Subcutaneous abdominal adipose tissue (tissue), 5 donors: ENCODE data around the gene FOXRED1.

Experiments
- H3K27ac ChIP-seq: one replicate; pipeline ENCODE4 v1.7.0; 2013; ENCODE audit warnings: low read depth, mild to moderate bottlenecking, inconsistent platforms, low read length, moderate library complexity
- H3K27me3 ChIP-seq, 5 donors: one replicate each; pipeline ENCODE4 v1.7.0; 2013; ENCODE audit warnings: low read length in 5 of 5, inconsistent platforms in 1 of 5; ENCODE audit not compliant: control insufficient read depth in 5 of 5, insufficient read depth in 4 of 5
- H3K36me3 ChIP-seq, 5 donors: one replicate each; pipeline ENCODE4 v1.7.0; 2013; ENCODE audit warnings: low read length in 5 of 5; ENCODE audit not compliant: control insufficient read depth in 5 of 5, insufficient read depth in 5 of 5
- H3K4me1 ChIP-seq, 5 donors: one replicate each; pipeline ENCODE4 v1.7.0; 2013; ENCODE audit warnings: low read length in 5 of 5, mild to moderate bottlenecking in 3 of 5, moderate library complexity in 1 of 5; ENCODE audit not compliant: control insufficient read depth in 5 of 5, insufficient read depth in 5 of 5
- H3K4me3 ChIP-seq, 5 donors: one replicate each; pipeline ENCODE4 v1.7.0; 2013; ENCODE audit warnings: low read length in 5 of 5, low read depth in 1 of 5
- H3K9ac ChIP-seq, 5 donors: one replicate each; pipeline ENCODE4 v1.7.0; 2013; ENCODE audit warnings: low read length in 5 of 5, mild to moderate bottlenecking in 4 of 5, moderate library complexity in 3 of 5
- H3K9me3 ChIP-seq, 5 donors: one replicate each; pipeline ENCODE4 v1.7.0; 2013; ENCODE audit warnings: low read length in 5 of 5; ENCODE audit not compliant: control insufficient read depth in 5 of 5
- donor health status: healthy.
- donor health status: healthy.
- donor health status: healthy.
- donor health status: healthy.
- donor health status: healthy.

FOXRED1 gene

GRCh38 chr11:126284829-126285228 is 15.9 kb downstream of the FOXRED1 start:
- Histone ChIP-seq H3K27me3 (no peaks in the 10 kb centered on the region), H3K9ac (no peak overlapping the region), H3K4me3 (no peak overlapping the region), H3K9me3 (no peaks in the 10 kb centered on the region), H3K36me3 (peaks cover 2 to 15% (median 5%) of the 10 kb centered on the region in 5 donors), H3K27ac (no peak overlapping the region), H3K4me1 (peaks cover 7 to 42% (median 28%) of the 10 kb centered on the region in 5 donors)

DNA sequence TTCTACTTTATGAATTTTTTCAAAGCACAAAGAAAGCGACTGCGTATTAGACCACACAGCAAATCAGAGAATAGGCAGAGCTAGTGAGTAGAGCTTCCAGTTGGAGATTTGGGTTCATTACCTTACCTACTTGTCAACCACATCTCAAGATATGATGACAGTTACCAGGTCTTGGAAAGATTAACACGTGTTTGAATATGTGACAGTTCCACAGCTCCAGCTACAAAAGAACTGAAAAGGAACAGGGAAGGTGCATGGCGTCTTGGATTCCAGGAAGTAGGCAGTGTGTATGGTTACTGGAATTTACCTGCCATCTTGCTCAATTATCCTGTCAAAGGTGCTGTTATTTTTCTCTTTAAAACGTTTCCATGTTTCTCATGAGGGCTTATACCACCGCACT is 19.3 kb downstream of the FOXRED1 start:
- no peak overlapping the region for H3K9ac ChIP-seq
- peaks cover 3 to 15% (median 12%) of the 10 kb centered on the region in 5 donors for H3K4me1 ChIP-seq
- H3K27ac ChIP-seq: no peak overlapping the region
- no peaks in the 10 kb centered on the region for H3K9me3 ChIP-seq
- peaks cover 5 to 47% (median 34%) of the 10 kb centered on the region in 5 donors for H3K36me3 ChIP-seq
- H3K27me3 ChIP-seq: no peaks in the 10 kb centered on the region
- no peak overlapping the region for H3K4me3 ChIP-seq

DNA sequence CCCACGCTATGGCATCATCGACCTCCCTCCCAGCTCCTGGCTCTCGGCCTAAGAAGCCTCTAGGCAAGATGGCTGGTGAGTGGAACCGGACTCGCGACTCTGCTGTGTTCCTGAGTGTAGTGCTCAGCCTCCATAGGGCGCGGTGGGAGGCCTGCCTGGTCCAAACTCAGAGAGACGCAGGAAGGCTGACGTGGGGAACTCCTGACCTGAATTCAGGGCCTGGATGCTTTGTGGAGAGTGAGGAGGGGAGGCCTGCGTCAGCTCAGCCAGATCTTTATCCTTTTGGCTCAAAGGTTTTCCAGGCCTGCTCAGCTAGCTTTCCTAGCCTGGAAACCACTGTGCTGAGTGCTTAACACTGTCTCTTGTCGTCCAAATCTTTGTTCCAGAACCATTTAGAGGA is 21.9 kb downstream of the FOXRED1 start:
- H3K9ac ChIP-seq: no peak overlapping the region
- peaks cover 8 to 58% (median 47%) of the 10 kb centered on the region in 5 donors for H3K36me3 ChIP-seq
- H3K9me3 ChIP-seq: no peaks in the 10 kb centered on the region
- no peaks in the 10 kb centered on the region for H3K27me3 ChIP-seq
- no peaks in the 10 kb centered on the region for H3K4me1 ChIP-seq
- H3K4me3 ChIP-seq: no peak overlapping the region
- H3K27ac ChIP-seq: no peak overlapping the region

DNA sequence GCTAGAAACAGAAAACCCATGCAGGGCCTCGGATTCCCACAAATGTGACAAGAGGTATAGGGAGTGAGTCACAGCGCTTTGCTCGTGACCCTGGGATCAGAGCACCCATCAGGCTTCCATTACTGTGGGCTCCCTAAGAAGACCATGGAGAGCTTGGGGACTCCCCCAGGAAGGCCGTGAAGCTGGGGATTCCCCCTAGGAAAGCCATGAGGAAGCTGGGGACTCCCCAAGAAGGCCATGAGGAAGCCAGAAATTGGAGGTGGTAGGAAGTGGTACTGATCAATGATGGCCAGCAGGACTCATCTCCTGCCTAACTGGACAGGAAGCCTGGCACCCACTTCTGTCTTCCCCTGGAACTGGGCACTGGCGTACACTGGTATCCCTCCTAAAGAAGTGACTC is 24.8 kb downstream of the FOXRED1 start:
- Histone ChIP-seq H3K27me3 (no peaks in the 10 kb centered on the region), H3K4me1 (no peaks in the 10 kb centered on the region), H3K36me3 (peaks cover 9 to 52% (median 49%) of the 10 kb centered on the region in 5 donors), H3K27ac (no peak overlapping the region), H3K4me3 (no peak overlapping the region), H3K9me3 (no peaks in the 10 kb centered on the region), H3K9ac (no peak overlapping the region)

GRCh38 chr11:126297004-126297403 is 28.1 kb downstream of the FOXRED1 start:
- Histone ChIP-seq H3K9me3 (no peaks in the 10 kb centered on the region), H3K27ac (no peak overlapping the region), H3K27me3 (no peaks in the 10 kb centered on the region), H3K4me3 (no peak overlapping the region), H3K9ac (no peak overlapping the region), H3K36me3 (peaks cover 9 to 30% (median 24%) of the 10 kb centered on the region in 5 donors), H3K4me1 (no peaks in the 10 kb centered on the region)

- Histone ChIP-seq H3K9me3 (no peaks in the 10 kb centered on the region), H3K27me3 (no peaks in the 10 kb centered on the region), H3K9ac (peak within 1 kb of the TSS; percentile 73 to 91 (median 86)), H3K4me1 (peaks cover 6 to 17% (median 14%) of the 10 kb centered on the region in 5 donors), H3K36me3 (peaks cover 0 to 13% (median 5%) of the 10 kb centered on the region in 5 donors), H3K4me3 (peak within 1 kb of the TSS; percentile 78 to 96 (median 95)), H3K27ac (peak within 1 kb of the TSS; percentile 77)
Observed at GRCh38 chr11:126303623-126304456, 34.9 kb downstream of the FOXRED1 start, which contains the start of gene DCPS. DCPS (plus strand) TSS chr11:126304060; CDS start chr11:126304081, 21 bp downstream.

DNA sequence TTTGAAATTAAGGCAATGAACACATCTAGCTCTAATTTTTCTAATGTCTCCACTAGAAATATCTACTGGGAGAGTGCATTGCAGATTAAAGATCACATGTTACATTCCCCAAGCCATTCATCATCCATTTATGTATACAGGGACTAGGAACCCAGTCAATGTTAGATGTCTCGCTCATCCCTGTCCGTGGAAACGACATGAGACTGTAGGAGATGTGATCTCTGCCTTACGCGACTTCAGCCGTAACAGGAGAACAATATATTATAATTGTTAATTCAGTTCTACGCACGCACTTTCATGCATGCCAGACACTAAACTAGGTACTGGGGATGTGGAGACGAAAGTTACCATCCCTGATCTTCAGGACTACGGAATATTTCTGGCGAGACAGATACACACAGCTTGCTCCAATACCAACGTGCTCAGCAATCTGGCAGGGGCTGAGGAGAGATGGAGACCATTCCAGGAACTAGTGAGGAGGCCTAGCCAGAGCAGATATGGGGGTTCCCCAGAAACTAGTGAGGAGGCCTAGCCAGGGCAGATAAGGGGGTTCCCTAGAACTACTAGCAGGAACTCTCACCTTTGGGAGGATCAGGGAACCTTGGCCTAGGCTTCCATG is 35.6 kb downstream of the FOXRED1 start:
- peak overlapping the region; percentile 73 to 91 (median 86) for H3K9ac ChIP-seq
- H3K27me3 ChIP-seq: no peaks in the 10 kb centered on the region
- H3K4me3 ChIP-seq: peak overlapping the region; percentile 78 to 96 (median 95)
- H3K4me1 ChIP-seq: peaks cover 6 to 17% (median 14%) of the 10 kb centered on the region in 5 donors
- peaks cover 0 to 16% (median 5%) of the 10 kb centered on the region in 5 donors for H3K36me3 ChIP-seq
- peak overlapping the region; percentile 77 for H3K27ac ChIP-seq
- H3K9me3 ChIP-seq: no peaks in the 10 kb centered on the region

- Histone ChIP-seq H3K36me3 (peaks cover 0 to 13% (median 5%) of the 10 kb centered on the region in 5 donors), H3K4me3 (no peak overlapping the region), H3K27ac (no peak overlapping the region), H3K9ac (no peak overlapping the region), H3K27me3 (no peaks in the 10 kb centered on the region), H3K4me1 (peaks cover 6 to 19% (median 16%) of the 10 kb centered on the region in 5 donors), H3K9me3 (no peaks in the 10 kb centered on the region)
Observed at GRCh38 chr11:126305699-126306098, 36.7 kb downstream of the FOXRED1 start.

DNA sequence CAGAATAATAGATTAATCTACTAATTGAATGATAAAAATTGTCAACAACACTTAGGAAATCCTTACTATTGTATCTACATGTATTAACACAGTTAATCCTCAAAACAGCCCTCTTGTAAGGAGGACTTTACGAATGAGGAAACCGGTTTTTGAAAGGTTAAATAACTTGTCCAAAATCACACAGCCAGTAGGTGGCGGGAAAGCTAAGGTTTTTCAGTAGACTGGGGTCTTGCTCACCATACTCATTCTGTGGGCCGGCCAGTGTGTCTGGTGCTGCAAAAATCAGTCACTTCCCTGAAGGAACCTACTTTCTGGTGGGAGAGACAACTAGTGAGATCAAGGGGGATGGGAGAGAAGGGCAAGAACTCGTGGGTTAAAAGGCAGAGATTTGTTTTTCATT is 38.8 kb downstream of the FOXRED1 start:
- Histone ChIP-seq H3K9ac (no peak overlapping the region), H3K36me3 (peaks cover 0 to 17% (median 5%) of the 10 kb centered on the region in 5 donors), H3K27me3 (no peaks in the 10 kb centered on the region), H3K4me3 (no peak overlapping the region), H3K9me3 (no peaks in the 10 kb centered on the region), H3K4me1 (peaks cover 6 to 35% (median 24%) of the 10 kb centered on the region in 5 donors), H3K27ac (no peak overlapping the region)

DNA sequence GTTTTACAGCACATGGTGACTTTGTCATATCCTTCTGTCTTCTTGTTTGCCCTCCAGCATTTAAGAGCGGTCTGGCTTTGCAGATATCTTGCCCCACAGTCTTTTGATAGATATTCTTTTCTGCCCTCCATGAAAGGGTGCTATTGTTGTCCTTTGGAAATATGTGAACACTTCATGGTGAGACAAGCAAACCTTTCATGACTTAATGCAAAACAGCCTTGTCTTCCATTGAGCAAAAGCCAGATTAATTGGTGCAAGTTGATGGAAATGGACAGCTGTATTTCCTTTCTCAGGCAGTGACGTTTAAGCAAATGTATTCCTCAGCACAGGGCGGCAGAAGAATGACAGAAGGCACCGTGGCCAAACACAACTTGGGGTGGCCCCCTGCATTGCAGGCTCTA is 39.3 kb downstream of the FOXRED1 start:
- no peak overlapping the region for H3K27ac ChIP-seq
- H3K36me3 ChIP-seq: peaks cover 0 to 17% (median 6%) of the 10 kb centered on the region in 5 donors
- no peak overlapping the region for H3K4me3 ChIP-seq
- H3K9me3 ChIP-seq: no peaks in the 10 kb centered on the region
- no peak overlapping the region for H3K9ac ChIP-seq
- no peaks in the 10 kb centered on the region for H3K27me3 ChIP-seq
- peaks cover 6 to 36% (median 23%) of the 10 kb centered on the region in 5 donors for H3K4me1 ChIP-seq
